ENCODE results near the gene ZBTB32. TPM values are rescaled to one million over a fixed set of nuclear protein-coding genes. Genes with fewer than 3 reads are reported as not detected.
"Not testable (repeated sequence)": the region's sequence is repeated elsewhere in the genome, so short reads cannot be mapped to it uniquely, and the experiment has no call there.

Gene ZBTB32, protein sequence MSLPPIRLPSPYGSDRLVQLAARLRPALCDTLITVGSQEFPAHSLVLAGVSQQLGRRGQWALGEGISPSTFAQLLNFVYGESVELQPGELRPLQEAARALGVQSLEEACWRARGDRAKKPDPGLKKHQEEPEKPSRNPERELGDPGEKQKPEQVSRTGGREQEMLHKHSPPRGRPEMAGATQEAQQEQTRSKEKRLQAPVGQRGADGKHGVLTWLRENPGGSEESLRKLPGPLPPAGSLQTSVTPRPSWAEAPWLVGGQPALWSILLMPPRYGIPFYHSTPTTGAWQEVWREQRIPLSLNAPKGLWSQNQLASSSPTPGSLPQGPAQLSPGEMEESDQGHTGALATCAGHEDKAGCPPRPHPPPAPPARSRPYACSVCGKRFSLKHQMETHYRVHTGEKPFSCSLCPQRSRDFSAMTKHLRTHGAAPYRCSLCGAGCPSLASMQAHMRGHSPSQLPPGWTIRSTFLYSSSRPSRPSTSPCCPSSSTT
- total RNA-seq = 231 and 234 TPM in 2 replicates

DNA sequence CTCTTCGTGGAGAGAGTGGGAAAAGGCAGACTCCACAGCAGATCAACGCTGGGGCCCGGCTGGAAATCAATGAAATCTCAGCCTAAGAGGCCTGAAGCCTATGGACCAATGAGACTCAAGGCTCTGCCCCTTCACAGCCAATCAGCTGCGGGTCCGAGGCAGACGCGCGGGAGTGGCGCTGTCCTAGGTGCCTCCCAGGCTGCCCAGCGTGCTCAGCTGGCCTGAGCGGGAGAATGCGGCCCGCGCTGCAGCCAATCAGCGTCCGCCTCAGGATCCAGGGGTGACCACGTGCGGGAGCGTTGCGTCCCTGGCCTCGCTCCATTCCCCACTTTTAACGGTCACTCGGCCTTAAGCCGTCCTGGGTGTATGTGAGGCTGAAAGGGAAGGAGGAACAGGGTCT, at the start of gene ZBTB32:
Gene ZBTB32, plus strand, starts transcription at position 341 of the 400 bp plus-strand sequence. CDS start 10,069 bp downstream, outside the sequence.
- Mint-ChIP-seq H3K9me3 (no peaks in the 10 kb centered on the region), H3K4me1 (ENCODE audit: low read depth) (peaks cover 9% of the 10 kb centered on the region), H3K36me3 (ENCODE audit: low read depth) (peaks cover 3% of the 10 kb centered on the region), H3K27ac (no peak within 1 kb of the TSS), H3K4me3 (ENCODE audit: low read depth) (no peak within 1 kb of the TSS), H3K27me3 (ENCODE audit: low read depth) (no peaks in the 10 kb centered on the region)
- no peak for DNase-seq (ENCODE audit: low spot score)
- intact Hi-C loops (cut with micrococcal nuclease) = no loop called here

DNA sequence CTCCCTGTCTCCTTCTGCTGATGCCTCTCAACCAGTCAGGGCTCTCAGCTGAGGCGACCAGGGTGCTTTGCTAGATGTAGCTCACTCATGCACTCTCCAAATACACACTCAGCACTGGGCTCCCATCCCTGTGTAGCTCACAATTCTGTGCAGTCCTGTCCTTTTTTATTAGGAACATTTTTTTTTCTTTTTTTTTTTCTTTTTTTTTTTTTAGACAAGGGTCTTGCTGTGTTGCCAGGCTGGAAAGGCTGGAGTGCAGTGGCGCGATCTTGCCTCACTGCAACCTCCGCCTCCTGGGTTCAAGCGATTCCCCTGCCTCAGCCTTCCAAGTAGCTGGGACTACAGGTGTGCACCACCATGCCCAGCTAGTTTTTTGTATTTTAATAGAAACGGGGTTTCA, 49.5 kb upstream of the ZBTB32 start:
- H3K27me3 Mint-ChIP-seq (ENCODE audit: low read depth); H3K4me1 Mint-ChIP-seq (ENCODE audit: low read depth); H3K9me3 Mint-ChIP-seq; DNase-seq (ENCODE audit: low spot score); H3K27ac Mint-ChIP-seq; H3K4me3 Mint-ChIP-seq (ENCODE audit: low read depth); intact Hi-C loops (cut with micrococcal nuclease): not testable (repeated sequence)
- peaks cover 59% of the 10 kb centered on the region for H3K36me3 Mint-ChIP-seq (ENCODE audit: low read depth)

GRCh38 chr19:35655600-35655999, 48.8 kb upstream of the ZBTB32 start:
- peaks cover 6% of the 10 kb centered on the region for H3K4me1 Mint-ChIP-seq (ENCODE audit: low read depth)
- no peak overlapping the region for H3K4me3 Mint-ChIP-seq (ENCODE audit: low read depth)
- H3K27ac Mint-ChIP-seq = no peak overlapping the region
- peaks cover 57% of the 10 kb centered on the region for H3K36me3 Mint-ChIP-seq (ENCODE audit: low read depth)
- no peaks in the 10 kb centered on the region for H3K27me3 Mint-ChIP-seq (ENCODE audit: low read depth)
- H3K9me3 Mint-ChIP-seq = no peaks in the 10 kb centered on the region
- intact Hi-C loops (cut with micrococcal nuclease) = no loop called here
- no peak for DNase-seq (ENCODE audit: low spot score)

DNA sequence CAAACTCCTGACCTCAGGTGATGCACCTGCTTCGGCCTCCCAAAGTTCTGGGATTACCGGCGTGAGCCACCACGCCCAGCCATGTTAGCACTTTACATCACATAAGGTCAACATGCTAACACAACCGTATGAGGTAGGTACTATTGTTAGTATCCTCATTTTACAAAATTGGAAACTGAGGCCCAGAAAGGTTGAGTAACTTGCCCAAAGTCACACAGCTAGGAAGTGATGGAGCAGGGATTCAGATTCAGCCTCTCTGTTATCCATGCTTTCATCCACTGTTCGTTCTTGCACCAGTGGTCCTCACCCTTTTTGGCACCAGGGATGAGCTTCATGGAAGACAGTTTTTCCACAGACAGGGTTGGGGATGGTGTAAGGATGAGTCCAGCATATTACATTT, 47.7 kb upstream of the ZBTB32 start:
- Mint-ChIP-seq H3K27me3 (ENCODE audit: low read depth) (no peaks in the 10 kb centered on the region), H3K9me3 (no peaks in the 10 kb centered on the region), H3K4me1 (ENCODE audit: low read depth) (peaks cover 1% of the 10 kb centered on the region), H3K4me3 (ENCODE audit: low read depth) (no peak overlapping the region), H3K27ac (no peak overlapping the region), H3K36me3 (ENCODE audit: low read depth) (peaks cover 48% of the 10 kb centered on the region)
- no peak for DNase-seq (ENCODE audit: low spot score)
- intact Hi-C loops (cut with micrococcal nuclease) = no loop called here

- no peaks in the 10 kb centered on the region for H3K4me1 Mint-ChIP-seq (ENCODE audit: low read depth)
- H3K27me3 Mint-ChIP-seq (ENCODE audit: low read depth) = no peaks in the 10 kb centered on the region
- no peak for DNase-seq (ENCODE audit: low spot score)
- peaks cover 43% of the 10 kb centered on the region for H3K36me3 Mint-ChIP-seq (ENCODE audit: low read depth)
- intact Hi-C loops (cut with micrococcal nuclease) = no loop called here
- H3K9me3 Mint-ChIP-seq = no peaks in the 10 kb centered on the region
- H3K4me3 Mint-ChIP-seq (ENCODE audit: low read depth) = no peak overlapping the region
- H3K27ac Mint-ChIP-seq = no peak overlapping the region
Observed at GRCh38 chr19:35657904-35658700, 46.3 kb upstream of the ZBTB32 start.

GRCh38 chr19:35661995-35662340, 42.4 kb upstream of the ZBTB32 start:
- no peak overlapping the region for H3K4me3 Mint-ChIP-seq (ENCODE audit: low read depth)
- no peaks in the 10 kb centered on the region for H3K9me3 Mint-ChIP-seq
- H3K27ac Mint-ChIP-seq = no peak overlapping the region
- intact Hi-C loops (cut with micrococcal nuclease) = no loop called here
- no peaks in the 10 kb centered on the region for H3K27me3 Mint-ChIP-seq (ENCODE audit: low read depth)
- H3K4me1 Mint-ChIP-seq (ENCODE audit: low read depth) = no peaks in the 10 kb centered on the region
- H3K36me3 Mint-ChIP-seq (ENCODE audit: low read depth) = peaks cover 19% of the 10 kb centered on the region
- DNase-seq (ENCODE audit: low spot score) = no peak

- Mint-ChIP-seq H3K4me3 (ENCODE audit: low read depth) (no peak overlapping the region), H3K4me1 (ENCODE audit: low read depth) (no peaks in the 10 kb centered on the region), H3K27me3 (ENCODE audit: low read depth) (peaks cover under 1% of the 10 kb centered on the region), H3K36me3 (ENCODE audit: low read depth) (peaks cover 6% of the 10 kb centered on the region), H3K27ac (no peak overlapping the region), H3K9me3 (no peaks in the 10 kb centered on the region)
- intact Hi-C loops (cut with micrococcal nuclease) = no loop called here
- no peak for DNase-seq (ENCODE audit: low spot score)
Observed at GRCh38 chr19:35663981-35664380, 40.4 kb upstream of the ZBTB32 start.

GRCh38 chr19:35665157-35665556, 39.2 kb upstream of the ZBTB32 start:
- H3K9me3 Mint-ChIP-seq = no peaks in the 10 kb centered on the region
- intact Hi-C loops (cut with micrococcal nuclease) = no loop called here
- no peaks in the 10 kb centered on the region for H3K36me3 Mint-ChIP-seq (ENCODE audit: low read depth)
- peaks cover 2% of the 10 kb centered on the region for H3K4me1 Mint-ChIP-seq (ENCODE audit: low read depth)
- no peak for DNase-seq (ENCODE audit: low spot score)
- no peak overlapping the region for H3K4me3 Mint-ChIP-seq (ENCODE audit: low read depth)
- no peak overlapping the region for H3K27ac Mint-ChIP-seq
- H3K27me3 Mint-ChIP-seq (ENCODE audit: low read depth) = peaks cover 11% of the 10 kb centered on the region

DNA sequence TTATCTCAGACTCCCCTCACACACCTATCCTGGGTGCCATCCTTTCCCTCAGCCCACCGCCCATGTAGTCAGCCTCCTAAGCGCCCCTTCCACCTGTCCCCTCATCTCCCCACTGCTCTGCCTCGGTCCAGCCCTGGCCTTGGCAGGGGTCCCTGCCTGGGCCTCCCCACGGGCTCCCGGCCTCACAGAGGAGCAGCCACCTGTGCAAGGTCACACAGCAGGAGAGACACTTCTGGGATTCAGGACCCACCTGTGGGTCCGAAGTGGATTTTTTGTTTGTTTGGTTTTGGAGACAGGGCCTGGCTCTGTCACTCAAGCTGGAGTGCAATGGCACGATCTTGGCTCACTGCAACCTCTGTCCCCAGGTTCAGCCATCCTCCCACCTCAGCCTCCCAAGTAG, 38.8 kb upstream of the ZBTB32 start:
- Mint-ChIP-seq H3K36me3 (ENCODE audit: low read depth) (no peaks in the 10 kb centered on the region), H3K4me3 (ENCODE audit: low read depth) (no peak overlapping the region), H3K27me3 (ENCODE audit: low read depth) (peaks cover 12% of the 10 kb centered on the region), H3K9me3 (no peaks in the 10 kb centered on the region), H3K27ac (no peak overlapping the region), H3K4me1 (ENCODE audit: low read depth) (peaks cover 2% of the 10 kb centered on the region)
- intact Hi-C loops (cut with micrococcal nuclease) = no loop called here
- DNase-seq (ENCODE audit: low spot score) = no peak

GRCh38 chr19:35666251-35666913, 38.0 kb upstream of the ZBTB32 start, which contains the start of gene UPK1A:
Gene UPK1A, plus strand, starts transcription at chr19:35666517. Its CDS starts 296 bp downstream, at chr19:35666813.
- Mint-ChIP-seq H3K36me3 (ENCODE audit: low read depth) (no peaks in the 10 kb centered on the region), H3K4me3 (ENCODE audit: low read depth) (no peak within 1 kb of the TSS), H3K27ac (no peak within 1 kb of the TSS), H3K4me1 (ENCODE audit: low read depth) (peaks cover 2% of the 10 kb centered on the region), H3K9me3 (no peaks in the 10 kb centered on the region), H3K27me3 (ENCODE audit: low read depth) (peaks cover 14% of the 10 kb centered on the region)
- DNase-seq (ENCODE audit: low spot score) = no peak
- intact Hi-C loops (cut with micrococcal nuclease) = no loop called here

- Mint-ChIP-seq H3K27ac (no peak overlapping the region), H3K27me3 (ENCODE audit: low read depth) (peaks cover 29% of the 10 kb centered on the region), H3K4me1 (ENCODE audit: low read depth) (peaks cover 13% of the 10 kb centered on the region), H3K4me3 (ENCODE audit: low read depth) (no peak overlapping the region), H3K36me3 (ENCODE audit: low read depth) (no peaks in the 10 kb centered on the region), H3K9me3 (no peaks in the 10 kb centered on the region)
- intact Hi-C loops (cut with micrococcal nuclease) = no loop called here
- DNase-seq (ENCODE audit: low spot score) = no peak
Observed at GRCh38 chr19:35669566-35669965, 34.8 kb upstream of the ZBTB32 start.

DNA sequence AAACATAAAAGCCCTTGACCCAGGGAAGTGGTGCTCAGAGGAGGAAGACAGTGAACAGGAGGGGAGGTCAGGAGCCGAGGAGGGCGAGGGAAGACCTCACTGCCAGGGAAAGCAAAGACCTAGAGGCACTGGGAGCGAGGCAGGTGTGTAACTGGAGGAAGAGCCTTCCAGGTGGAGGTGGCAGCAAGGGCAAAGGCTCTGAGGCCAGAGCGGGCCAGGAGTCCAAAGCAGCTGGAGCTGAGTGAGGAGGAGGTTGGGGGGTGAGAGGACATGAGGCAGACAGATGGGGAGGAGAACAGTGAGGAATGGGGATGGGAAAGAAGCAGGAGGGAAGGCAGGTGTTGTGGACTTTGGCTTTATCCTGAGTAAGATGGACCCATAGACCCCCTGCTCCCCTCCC, 34.4 kb upstream of the ZBTB32 start:
- Mint-ChIP-seq H3K4me3 (ENCODE audit: low read depth) (no peak overlapping the region), H3K27ac (no peak overlapping the region), H3K9me3 (no peaks in the 10 kb centered on the region), H3K27me3 (ENCODE audit: low read depth) (peaks cover 29% of the 10 kb centered on the region), H3K36me3 (ENCODE audit: low read depth) (no peaks in the 10 kb centered on the region), H3K4me1 (ENCODE audit: low read depth) (peaks cover 13% of the 10 kb centered on the region)
- no peak for DNase-seq (ENCODE audit: low spot score)
- intact Hi-C loops (cut with micrococcal nuclease) = no loop called here
